ENCODE results near the gene SNAPIN. TPM values are rescaled to one million over a fixed set of nuclear protein-coding genes. Genes with fewer than 3 reads are reported as not detected.

Gene SNAPIN
- total RNA-seq, 1 experiment from 2014 or later = 34.1 TPM

DNA sequence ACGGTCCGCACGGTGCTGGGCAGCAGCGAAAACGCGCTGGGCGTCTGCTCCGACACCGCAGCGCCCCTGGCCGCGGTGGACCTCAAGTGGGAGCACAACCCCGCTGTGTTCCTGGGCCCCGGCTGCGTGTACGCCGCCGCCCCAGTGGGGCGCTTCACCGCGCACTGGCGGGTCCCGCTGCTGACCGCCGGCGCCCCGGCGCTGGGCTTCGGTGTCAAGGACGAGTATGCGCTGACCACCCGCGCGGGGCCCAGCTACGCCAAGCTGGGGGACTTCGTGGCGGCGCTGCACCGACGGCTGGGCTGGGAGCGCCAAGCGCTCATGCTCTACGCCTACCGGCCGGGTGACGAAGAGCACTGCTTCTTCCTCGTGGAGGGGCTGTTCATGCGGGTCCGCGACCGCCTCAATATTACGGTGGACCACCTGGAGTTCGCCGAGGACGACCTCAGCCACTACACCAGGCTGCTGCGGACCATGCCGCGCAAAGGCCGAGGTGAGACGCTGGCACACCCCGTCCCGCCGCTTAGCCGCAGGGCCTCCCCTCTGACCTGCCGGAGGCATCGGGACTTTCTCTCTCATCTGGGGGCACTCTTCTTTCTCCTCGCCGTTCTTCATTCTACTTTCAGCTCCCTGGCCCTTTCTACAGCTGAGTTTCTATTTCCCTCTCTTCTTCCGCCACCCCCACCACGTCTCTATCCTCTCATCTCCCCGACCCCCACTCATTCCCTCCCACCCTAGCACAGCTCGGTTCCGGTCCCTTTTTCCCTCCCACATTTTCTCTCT, 21.0 kb downstream of the SNAPIN start:
- intact Hi-C loops (cut with micrococcal nuclease; ENCODE audit: unreplicated experiment) = loop anchor here (2.0 to 5.0 kb wide), 2 partner anchors 243 to 307 kb away; partner anchors contain the start of genes GATAD2B and RAB13
- ChIA-PET CTCF (interaction anchor here (0.6 to 1.0 kb wide), 2 partner anchors 48 to 315 kb away, joined by 3 to 5 read pairs; partner anchors contain the start of gene INTS3), POLR2A (interaction anchor here (0.6 kb wide), 1 partner anchor 149 kb away, joined by 3 read pairs; no protein-coding TSS in a partner anchor)
- H3K27me3 ChIP-seq (replicated peaks; ENCODE audit: control insufficient read depth, insufficient read depth, low read length) = no peaks in the 10 kb centered on the region
- Mint-ChIP-seq H3K27ac (ENCODE audit: unreplicated experiment) (no peak overlapping the region), H3K27me3 (ENCODE audit: insufficient read depth, unreplicated experiment) (peaks cover 9% of the 10 kb centered on the region), H3K9me3 (ENCODE audit: unreplicated experiment) (no peaks in the 10 kb centered on the region), H3K36me3 (ENCODE audit: insufficient read depth, unreplicated experiment) (peaks cover 19% of the 10 kb centered on the region), H3K4me1 (ENCODE audit: low read depth, unreplicated experiment) (peaks cover 35% of the 10 kb centered on the region), H3K4me3 (ENCODE audit: unreplicated experiment) (peak overlapping the region; percentile 97)
- H3K9me3 ChIP-seq = no peaks in the 10 kb centered on the region
- peak overlapping the region; percentile 73 for H3K4me3 ChIP-seq (ENCODE audit: low read depth, low read length)
- peak in 1 of 2 experiments; percentile 43 for DNase-seq
- no peaks in the 10 kb centered on the region for H3K36me3 ChIP-seq (ENCODE audit: control insufficient read depth, insufficient read depth, low read length)
- TF ChIP-seq, protein P1, sequence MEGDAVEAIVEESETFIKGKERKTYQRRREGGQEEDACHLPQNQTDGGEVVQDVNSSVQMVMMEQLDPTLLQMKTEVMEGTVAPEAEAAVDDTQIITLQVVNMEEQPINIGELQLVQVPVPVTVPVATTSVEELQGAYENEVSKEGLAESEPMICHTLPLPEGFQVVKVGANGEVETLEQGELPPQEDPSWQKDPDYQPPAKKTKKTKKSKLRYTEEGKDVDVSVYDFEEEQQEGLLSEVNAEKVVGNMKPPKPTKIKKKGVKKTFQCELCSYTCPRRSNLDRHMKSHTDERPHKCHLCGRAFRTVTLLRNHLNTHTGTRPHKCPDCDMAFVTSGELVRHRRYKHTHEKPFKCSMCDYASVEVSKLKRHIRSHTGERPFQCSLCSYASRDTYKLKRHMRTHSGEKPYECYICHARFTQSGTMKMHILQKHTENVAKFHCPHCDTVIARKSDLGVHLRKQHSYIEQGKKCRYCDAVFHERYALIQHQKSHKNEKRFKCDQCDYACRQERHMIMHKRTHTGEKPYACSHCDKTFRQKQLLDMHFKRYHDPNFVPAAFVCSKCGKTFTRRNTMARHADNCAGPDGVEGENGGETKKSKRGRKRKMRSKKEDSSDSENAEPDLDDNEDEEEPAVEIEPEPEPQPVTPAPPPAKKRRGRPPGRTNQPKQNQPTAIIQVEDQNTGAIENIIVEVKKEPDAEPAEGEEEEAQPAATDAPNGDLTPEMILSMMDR (IDR thresholded peaks at IDR 0.05; ENCODE audit: insufficient read depth in 1 of 2, low read depth in 1 of 2, low read length in 1 of 2, severe bottlenecking in 1 of 2, unreplicated experiment in 1 of 2) = no peak
- BruUV-seq (replicated peaks) = no TSS peak
- peaks cover 16% of the 10 kb centered on the region for H3K4me1 ChIP-seq

DNA sequence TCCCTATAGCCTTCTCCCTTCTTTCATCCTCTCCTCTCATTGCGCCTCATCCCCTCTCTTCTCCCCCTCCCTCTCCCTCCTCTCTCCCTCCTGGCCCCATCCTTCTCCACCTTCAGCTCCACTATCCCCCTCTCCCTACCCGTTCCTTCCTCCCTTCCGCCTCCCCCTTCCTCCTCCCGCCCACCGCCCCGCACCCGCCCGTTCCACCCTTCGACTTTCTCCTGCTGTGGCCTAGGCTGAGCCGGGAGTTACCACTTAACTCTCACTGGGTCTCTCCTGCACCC, 21.6 kb downstream of the SNAPIN start:
- CTCF ChIA-PET = no interaction called here
- intact Hi-C loops (cut with micrococcal nuclease; ENCODE audit: unreplicated experiment) = no loop called here

DNA sequence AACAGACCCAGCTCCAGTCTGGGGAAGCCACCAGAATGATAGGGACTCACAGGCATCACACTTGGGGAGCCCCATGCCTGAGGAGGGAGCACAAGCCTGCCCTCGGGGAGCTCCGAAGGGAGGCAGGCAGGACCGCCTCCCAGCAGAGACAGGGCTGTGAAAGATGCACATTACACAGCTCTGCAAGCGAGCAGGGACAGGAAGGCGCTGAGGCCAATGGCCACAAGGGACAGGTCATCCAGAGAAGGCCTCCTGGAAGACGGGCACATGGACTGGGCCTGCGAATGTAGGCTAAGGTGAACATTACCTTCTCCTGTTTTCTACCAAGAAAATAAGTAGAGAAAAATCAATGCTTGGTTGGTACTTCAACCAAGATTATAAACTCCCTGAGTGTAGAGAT, 24.2 kb downstream of the SNAPIN start:
- POLR2A ChIA-PET = no interaction called here
- peaks cover 12% of the 10 kb centered on the region for H3K4me1 ChIP-seq
- no peaks in the 10 kb centered on the region for H3K9me3 ChIP-seq
- Mint-ChIP-seq H3K4me1 (ENCODE audit: low read depth, unreplicated experiment) (peaks cover 30% of the 10 kb centered on the region), H3K27me3 (ENCODE audit: insufficient read depth, unreplicated experiment) (peaks cover 9% of the 10 kb centered on the region), H3K27ac (ENCODE audit: unreplicated experiment) (no peak overlapping the region), H3K9me3 (ENCODE audit: unreplicated experiment) (no peaks in the 10 kb centered on the region), H3K36me3 (ENCODE audit: insufficient read depth, unreplicated experiment) (peaks cover 15% of the 10 kb centered on the region), H3K4me3 (ENCODE audit: unreplicated experiment) (no peak overlapping the region)
- no TSS peak for BruUV-seq (replicated peaks)
- TF ChIP-seq, protein P1 (IDR thresholded peaks at IDR 0.05; ENCODE audit: insufficient read depth in 1 of 2, low read depth in 1 of 2, low read length in 1 of 2, severe bottlenecking in 1 of 2, unreplicated experiment in 1 of 2) = no peak
- CTCF ChIA-PET = interaction anchor here (0.5 kb wide), 1 partner anchor 125 kb away, joined by 5 read pairs; no protein-coding TSS in a partner anchor
- H3K4me3 ChIP-seq (ENCODE audit: low read depth, low read length) = no peak overlapping the region
- no peaks in the 10 kb centered on the region for H3K36me3 ChIP-seq (ENCODE audit: control insufficient read depth, insufficient read depth, low read length)
- DNase-seq = no peak
- intact Hi-C loops (cut with micrococcal nuclease; ENCODE audit: unreplicated experiment) = no loop called here
- no peaks in the 10 kb centered on the region for H3K27me3 ChIP-seq (replicated peaks; ENCODE audit: control insufficient read depth, insufficient read depth, low read length)

More for the DNA sequence above, 21.6 kb downstream of the SNAPIN start:
- H3K27me3 ChIP-seq (replicated peaks; ENCODE audit: control insufficient read depth, insufficient read depth, low read length) = no peaks in the 10 kb centered on the region
- no peaks in the 10 kb centered on the region for H3K9me3 ChIP-seq
- Mint-ChIP-seq H3K4me3 (ENCODE audit: unreplicated experiment) (peak overlapping the region; percentile 97), H3K27me3 (ENCODE audit: insufficient read depth, unreplicated experiment) (peaks cover 9% of the 10 kb centered on the region), H3K9me3 (ENCODE audit: unreplicated experiment) (no peaks in the 10 kb centered on the region), H3K27ac (ENCODE audit: unreplicated experiment) (no peak overlapping the region), H3K4me1 (ENCODE audit: low read depth, unreplicated experiment) (peaks cover 35% of the 10 kb centered on the region), H3K36me3 (ENCODE audit: insufficient read depth, unreplicated experiment) (peaks cover 19% of the 10 kb centered on the region)
- POLR2A ChIA-PET = no interaction called here
- peaks cover 16% of the 10 kb centered on the region for H3K4me1 ChIP-seq
- no TSS peak for BruUV-seq (replicated peaks)
- H3K4me3 ChIP-seq (ENCODE audit: low read depth, low read length) = no peak overlapping the region
- no peaks in the 10 kb centered on the region for H3K36me3 ChIP-seq (ENCODE audit: control insufficient read depth, insufficient read depth, low read length)
- TF ChIP-seq, protein P1 (IDR thresholded peaks at IDR 0.05; ENCODE audit: insufficient read depth in 1 of 2, low read depth in 1 of 2, low read length in 1 of 2, severe bottlenecking in 1 of 2, unreplicated experiment in 1 of 2) = no peak
- DNase-seq = no peak
